ENCODE measurements around the gene C1QC.

GRCh38 chr1:22616571-22616970 lies 26.9 kb upstream of the C1QC start:
- TF ChIP-seq POLR2A (IDR thresholded peaks at IDR 0.05) (no peak), CTCF (IDR thresholded peaks at IDR 0.05) (no peak), POLR2AphosphoS5 (IDR thresholded peaks at IDR 0.05) (no peak)
